Endothelial cell (in vitro differentiated cells): ENCODE measurements around the gene CDX1. TPM values are rescaled to one million over a fixed set of nuclear protein-coding genes. Genes with fewer than 3 reads are reported as not detected.

Source experiments
- DNase-seq: peaks from one replicate; pipeline ENCODE4 v3.0.0; 2021; ENCODE audit warnings: low spot score
- H3K27ac Mint-ChIP-seq: one replicate; pipeline ENCODE4 v1.8.0; 2021; ENCODE audit warnings: mixed read lengths, inconsistent platforms; ENCODE audit not compliant: unreplicated experiment
- H3K27me3 Mint-ChIP-seq: one replicate; pipeline ENCODE4 v1.8.0; 2021; ENCODE audit warnings: mild to moderate bottlenecking, moderate library complexity, mixed read lengths, inconsistent platforms; ENCODE audit not compliant: unreplicated experiment
- H3K36me3 Mint-ChIP-seq: one replicate; pipeline ENCODE4 v1.8.0; 2021; ENCODE audit warnings: mild to moderate bottlenecking, low read depth, mixed read lengths, inconsistent platforms; ENCODE audit not compliant: unreplicated experiment
- H3K4me1 Mint-ChIP-seq: one replicate; pipeline ENCODE4 v1.8.0; 2021; ENCODE audit warnings: mild to moderate bottlenecking, mixed read lengths, inconsistent platforms; ENCODE audit not compliant: unreplicated experiment
- H3K4me3 Mint-ChIP-seq: one replicate; pipeline ENCODE4 v1.8.0; 2021; ENCODE audit warnings: mild to moderate bottlenecking, mixed read lengths, inconsistent platforms; ENCODE audit not compliant: unreplicated experiment
- H3K9me3 Mint-ChIP-seq: one replicate; pipeline ENCODE4 v1.8.0; 2021; ENCODE audit warnings: mixed read lengths, inconsistent platforms; ENCODE audit not compliant: unreplicated experiment
- CTCF ChIP-seq: fragments of 200-600 bp; sonication (generic); IDR thresholded peaks from one replicate; pipeline ENCODE4 v1.5.0; 2021; ENCODE audit warnings: antibody characterized with exemption; ENCODE audit not compliant: unreplicated experiment
- total RNA-seq: library from RNA; stranded (reverse); fragmentation: NEBNext Ultra II Directional; extraction: Animal tissue kit (Norgen Biotek cat#: 25700); gene quantifications from one replicate; pipeline ENCODE4 v1.2.1, GENCODE V29; 2021; ENCODE audit not compliant: unreplicated experiment

The CDX1 gene
- total RNA-seq, 1 donor from 2014 or later, result 0.59 TPM

- H3K27me3 Mint-ChIP-seq, result peaks cover 23% of the 10 kb centered on the region
- no peak overlapping the region for H3K4me3 Mint-ChIP-seq
- DNase-seq, result no peak
- H3K27ac Mint-ChIP-seq, result no peak overlapping the region
- peaks cover 58% of the 10 kb centered on the region for H3K4me1 Mint-ChIP-seq
- no peaks in the 10 kb centered on the region for H3K9me3 Mint-ChIP-seq
- no peak for TF ChIP-seq CTCF
- peaks cover 14% of the 10 kb centered on the region for H3K36me3 Mint-ChIP-seq
Observed at GRCh38 chr5:150142185-150142958, 24.2 kb upstream of the CDX1 start.

DNA sequence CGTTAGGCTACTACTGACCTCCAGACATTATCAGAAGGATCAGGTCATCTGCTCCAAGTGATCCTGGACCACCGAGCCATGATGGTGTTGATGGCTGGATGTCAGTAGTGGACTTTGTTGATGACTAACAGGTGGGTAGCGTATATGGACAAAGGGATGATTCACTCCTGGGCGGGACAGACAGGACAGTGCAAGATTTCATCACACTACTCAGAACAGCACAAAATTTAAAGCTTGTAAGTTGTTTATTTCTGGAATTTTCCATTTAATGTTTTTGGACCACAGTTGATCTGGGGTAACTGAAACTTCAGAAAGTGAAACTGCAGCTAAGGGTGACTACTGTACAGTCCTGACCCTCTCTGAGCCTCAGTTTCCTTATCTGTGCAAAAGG, 23.6 kb upstream of the CDX1 start:
- no peaks in the 10 kb centered on the region for H3K9me3 Mint-ChIP-seq
- H3K36me3 Mint-ChIP-seq, result peaks cover 14% of the 10 kb centered on the region
- no peak for TF ChIP-seq CTCF
- DNase-seq, result no peak
- no peak overlapping the region for H3K27ac Mint-ChIP-seq
- peaks cover 24% of the 10 kb centered on the region for H3K27me3 Mint-ChIP-seq
- H3K4me3 Mint-ChIP-seq, result no peak overlapping the region
- peaks cover 52% of the 10 kb centered on the region for H3K4me1 Mint-ChIP-seq

GRCh38 chr5:150143350-150144245, 23.0 kb upstream of the CDX1 start:
- no peak for TF ChIP-seq CTCF
- no peak for DNase-seq
- H3K36me3 Mint-ChIP-seq, result peaks cover 14% of the 10 kb centered on the region
- peaks cover 46% of the 10 kb centered on the region for H3K4me1 Mint-ChIP-seq
- no peak overlapping the region for H3K4me3 Mint-ChIP-seq
- peaks cover 25% of the 10 kb centered on the region for H3K27me3 Mint-ChIP-seq
- no peaks in the 10 kb centered on the region for H3K9me3 Mint-ChIP-seq
- no peak overlapping the region for H3K27ac Mint-ChIP-seq

GRCh38 chr5:150144246-150144801, 22.3 kb upstream of the CDX1 start:
- H3K4me1 Mint-ChIP-seq, result peaks cover 40% of the 10 kb centered on the region
- peaks cover 14% of the 10 kb centered on the region for H3K36me3 Mint-ChIP-seq
- no peak for DNase-seq
- H3K27ac Mint-ChIP-seq, result no peak overlapping the region
- H3K27me3 Mint-ChIP-seq, result peaks cover 22% of the 10 kb centered on the region
- TF ChIP-seq CTCF, result no peak
- no peaks in the 10 kb centered on the region for H3K9me3 Mint-ChIP-seq
- no peak overlapping the region for H3K4me3 Mint-ChIP-seq
